Middle frontal gyrus (tissue), 1 donor: ENCODE measurements around the gene TOGARAM2.

ENCODE experiments used
- DNase-seq: peaks from one replicate; pipeline ENCODE4 v3.0.0-alpha.2; 2015; ENCODE audit warnings: low spot score; ENCODE audit errors: extremely low spot score

Gene TOGARAM2

GRCh38 chr2:28981016-28981441, at the start of gene TOGARAM2:
TOGARAM2 (plus strand) TSS chr2:28981298; CDS start chr2:28994835, 13,537 bp downstream.
- DNase-seq, result no peak

GRCh38 chr2:28934769-28935168, 46.3 kb upstream of the TOGARAM2 start:
- DNase-seq, result no peak

- DNase-seq, result no peak
Observed at GRCh38 chr2:28941008-28941407, 40.1 kb upstream of the TOGARAM2 start.

- no peak for DNase-seq
Observed at GRCh38 chr2:28944535-28945248, 36.4 kb upstream of the TOGARAM2 start.

GRCh38 chr2:28948160-28948559, 32.9 kb upstream of the TOGARAM2 start:
- DNase-seq, result no peak

DNA sequence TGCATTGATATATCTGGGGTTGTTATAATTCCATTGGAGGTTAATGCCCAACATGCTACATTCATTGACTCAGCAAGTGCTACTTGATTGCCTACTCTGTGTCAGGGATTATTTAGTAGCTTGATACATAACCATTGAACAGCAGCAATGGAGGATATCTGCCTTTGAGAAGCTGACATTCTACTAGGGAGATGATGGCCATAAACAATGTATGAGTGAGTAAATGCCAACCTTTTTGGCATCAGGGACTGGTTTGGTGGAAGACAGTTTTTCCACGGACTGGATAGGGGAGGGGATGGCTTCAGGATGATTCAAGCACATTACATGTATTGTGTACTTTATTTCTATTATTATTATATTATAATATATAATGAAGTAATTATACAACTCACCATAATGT, 31.9 kb upstream of the TOGARAM2 start:
- DNase-seq, result no peak

DNA sequence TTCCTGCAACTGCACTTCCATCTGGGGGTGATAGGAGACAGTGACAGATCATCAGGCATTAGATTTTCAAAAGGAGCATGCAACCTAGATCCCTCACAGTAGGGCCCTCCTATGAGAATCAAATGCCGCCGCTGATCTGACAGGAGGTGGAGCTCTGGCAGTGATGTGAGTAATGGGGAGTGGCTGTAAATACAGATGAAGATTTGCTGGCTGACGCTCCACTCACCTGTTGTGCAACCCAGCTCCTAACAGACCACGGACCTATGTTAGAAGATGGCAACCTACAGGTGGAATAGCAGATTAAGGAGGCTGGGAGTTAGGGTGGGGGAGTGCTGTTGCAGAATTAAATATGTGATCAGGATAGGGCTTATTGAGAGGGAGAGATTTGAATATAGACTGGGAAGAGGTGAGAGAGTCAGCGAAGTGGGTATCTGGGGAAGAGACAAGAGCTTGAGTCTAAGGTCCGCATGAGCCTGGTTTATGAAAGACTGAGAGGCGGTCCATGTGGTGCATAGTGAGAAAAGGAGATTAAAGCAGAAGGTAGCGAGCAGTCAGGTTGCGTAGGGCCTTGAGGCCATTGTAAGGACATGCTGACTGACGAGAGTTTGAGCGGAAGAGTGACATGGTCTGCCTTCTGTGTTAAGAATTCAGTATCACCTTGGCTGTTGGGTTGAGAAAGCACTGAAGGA, 31.3 kb upstream of the TOGARAM2 start:
- no peak for DNase-seq

GRCh38 chr2:28950941-28951630, 30.0 kb upstream of the TOGARAM2 start:
- DNase-seq, result no peak

- DNase-seq, result no peak
Observed at GRCh38 chr2:28951910-28952835, 28.9 kb upstream of the TOGARAM2 start.

DNA sequence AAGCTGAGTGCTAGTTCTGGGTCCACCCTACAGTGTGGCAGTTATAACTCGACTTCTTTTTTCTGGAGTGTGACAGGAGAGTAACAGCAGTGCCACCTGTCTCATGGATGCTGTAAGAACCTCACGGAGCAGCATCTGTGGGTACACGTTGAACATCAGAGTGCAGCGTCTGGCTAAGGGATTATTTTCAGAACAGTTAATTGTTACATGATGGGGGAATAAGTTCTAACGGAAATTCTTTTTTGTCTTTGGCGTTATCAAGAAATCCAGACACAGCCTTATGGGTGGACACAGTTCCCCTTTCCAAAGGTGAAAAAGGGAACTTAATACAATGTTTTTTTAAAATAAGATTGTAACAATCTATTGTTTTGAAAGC, 28.3 kb upstream of the TOGARAM2 start:
- DNase-seq, result no peak

DNA sequence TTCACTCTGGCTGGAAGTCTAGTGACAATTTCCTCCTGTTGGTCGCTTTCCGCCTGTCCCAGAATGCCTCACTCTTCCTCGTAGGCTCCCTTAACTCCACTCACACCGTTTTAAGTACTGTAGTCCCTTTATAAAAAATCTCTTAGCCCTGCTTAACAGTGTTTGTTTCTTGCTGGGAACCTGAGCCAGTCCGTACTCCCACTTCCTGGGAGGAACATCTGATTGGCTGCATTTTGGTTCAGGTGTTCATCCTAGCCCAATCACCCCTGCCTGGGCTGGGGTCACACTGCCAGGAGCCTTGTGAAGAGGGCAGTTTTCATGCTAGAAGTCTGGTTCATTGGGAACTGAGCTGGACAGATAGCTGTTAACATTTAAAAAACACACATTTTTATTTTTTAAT, 25.6 kb upstream of the TOGARAM2 start:
- DNase-seq, result no peak

DNA sequence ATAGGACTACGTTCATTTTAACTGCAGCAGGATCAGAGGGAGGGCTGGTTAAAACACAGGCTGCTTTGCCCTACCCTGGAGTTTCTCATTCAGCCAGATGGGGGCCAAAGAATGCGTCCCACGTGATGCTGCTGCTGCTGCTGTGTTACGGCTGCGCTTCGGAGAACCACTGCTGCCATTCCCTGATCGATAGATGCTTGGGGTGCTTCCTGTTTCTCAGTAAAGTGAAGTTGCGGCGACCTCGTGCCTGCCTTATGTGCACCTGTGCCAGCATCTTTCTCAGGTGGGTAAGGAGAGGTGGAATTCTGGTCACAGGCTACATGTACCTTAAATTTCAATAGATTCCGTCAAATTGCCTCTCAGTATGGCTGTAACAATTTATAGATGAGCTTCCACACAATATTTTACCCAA, 24.7 kb upstream of the TOGARAM2 start:
- peak; percentile 48 for DNase-seq

GRCh38 chr2:28956890-28957289, 24.2 kb upstream of the TOGARAM2 start:
- DNase-seq, result no peak

GRCh38 chr2:28958689-28959088, 22.4 kb upstream of the TOGARAM2 start:
- DNase-seq, result peak; percentile 75

GRCh38 chr2:28960401-28960800, 20.7 kb upstream of the TOGARAM2 start:
- DNase-seq, result no peak

DNA sequence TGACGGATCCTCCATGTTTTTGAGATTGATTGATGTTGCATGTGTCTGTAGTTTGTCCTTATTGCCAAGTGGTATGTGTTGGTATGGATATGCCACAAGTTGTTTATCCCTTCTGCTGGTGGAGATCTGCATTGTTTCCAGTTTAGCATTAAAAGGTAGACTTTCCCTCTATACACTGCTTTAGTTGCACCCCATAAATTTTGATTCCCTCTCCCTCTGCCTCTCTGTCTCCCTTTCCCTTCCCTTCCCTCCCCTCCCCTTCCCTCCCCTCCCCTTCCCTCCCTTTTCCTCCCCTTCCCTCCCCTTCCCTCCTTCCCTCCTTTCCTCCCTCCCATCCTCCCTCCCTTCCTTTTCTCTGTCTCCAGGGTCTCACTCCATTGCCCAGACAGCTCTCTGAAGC, 18.6 kb upstream of the TOGARAM2 start:
- DNase-seq, result no peak

DNA sequence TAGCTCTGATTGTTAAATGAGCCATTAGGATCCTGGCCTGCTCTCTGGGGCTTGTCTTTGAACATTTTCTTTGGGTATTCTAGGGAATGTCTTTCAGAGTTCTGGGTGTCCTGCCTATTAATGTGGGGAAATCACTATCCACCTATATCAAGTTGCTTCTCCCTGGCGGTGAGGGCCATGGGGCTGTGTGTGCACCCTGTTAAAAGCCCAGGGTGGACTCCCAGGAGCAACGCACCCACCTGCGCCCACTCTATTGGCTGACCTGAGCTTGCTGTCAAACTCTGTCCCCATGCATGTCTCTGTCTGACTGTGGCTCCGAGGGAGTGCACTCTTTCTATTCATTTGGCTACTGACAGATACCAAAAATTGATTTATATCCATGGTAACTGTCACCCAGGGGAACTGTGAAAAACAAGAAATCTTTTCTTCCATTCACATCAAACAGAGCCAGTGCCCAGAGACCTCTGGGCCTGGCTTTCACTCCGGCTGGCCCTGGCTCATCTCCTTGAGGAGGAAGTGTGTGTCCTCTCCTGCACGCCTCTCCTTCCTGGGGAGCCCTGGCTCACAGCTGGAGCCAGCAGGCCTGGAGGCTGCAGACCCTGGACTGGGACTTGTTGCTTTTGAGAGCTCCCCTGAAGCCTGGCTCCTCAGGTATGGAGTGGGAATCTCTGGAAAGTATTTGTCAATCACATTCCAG, 10.5 kb upstream of the TOGARAM2 start:
- no peak for DNase-seq

DNA sequence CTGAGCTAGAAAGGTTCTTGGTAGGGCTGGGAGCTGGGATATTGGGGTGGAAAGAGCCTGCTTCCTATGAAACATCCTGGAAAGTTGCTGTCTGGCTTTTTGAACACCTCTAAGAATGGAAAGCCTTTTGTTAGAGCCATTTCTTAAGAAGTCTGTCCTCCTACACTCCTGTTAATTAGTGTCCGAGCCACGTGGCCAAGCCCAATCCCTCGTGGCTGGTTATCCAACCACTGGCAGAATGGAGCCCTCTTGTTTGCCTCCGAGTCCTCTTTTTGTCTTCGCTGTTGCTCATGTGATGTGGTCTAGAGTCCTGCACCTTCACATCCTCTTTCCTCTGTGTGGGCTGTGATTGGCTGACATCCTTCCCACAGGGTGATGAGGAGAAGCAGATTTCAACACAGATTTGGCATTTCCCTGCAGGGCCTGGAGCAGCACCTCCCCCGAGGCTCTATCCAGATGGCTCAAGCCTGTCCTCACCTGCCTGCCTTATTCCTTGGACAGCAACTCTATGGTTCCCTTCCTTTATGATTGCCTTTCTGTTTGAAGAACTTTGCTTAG, 8.2 kb upstream of the TOGARAM2 start:
- DNase-seq, result no peak

DNA sequence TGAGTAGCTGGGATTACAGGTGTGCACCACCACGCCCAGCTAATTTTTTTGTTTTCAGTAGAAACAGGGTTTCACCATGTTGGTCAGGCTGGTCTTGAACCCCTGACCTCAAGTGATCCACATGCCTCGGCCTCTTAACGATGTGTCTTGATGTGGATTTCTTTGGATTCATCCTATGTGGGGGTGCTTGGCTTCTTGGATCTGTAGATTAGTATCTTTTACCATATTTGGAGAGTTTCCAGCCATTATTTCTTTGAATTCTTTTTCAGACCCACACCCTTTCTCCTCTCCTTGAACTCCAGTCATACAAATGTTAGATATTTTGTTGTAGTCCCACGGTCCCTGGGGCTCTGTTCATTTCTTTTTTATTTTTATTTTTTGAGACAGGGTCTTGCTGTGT, 6.8 kb upstream of the TOGARAM2 start:
- DNase-seq, result no peak

DNA sequence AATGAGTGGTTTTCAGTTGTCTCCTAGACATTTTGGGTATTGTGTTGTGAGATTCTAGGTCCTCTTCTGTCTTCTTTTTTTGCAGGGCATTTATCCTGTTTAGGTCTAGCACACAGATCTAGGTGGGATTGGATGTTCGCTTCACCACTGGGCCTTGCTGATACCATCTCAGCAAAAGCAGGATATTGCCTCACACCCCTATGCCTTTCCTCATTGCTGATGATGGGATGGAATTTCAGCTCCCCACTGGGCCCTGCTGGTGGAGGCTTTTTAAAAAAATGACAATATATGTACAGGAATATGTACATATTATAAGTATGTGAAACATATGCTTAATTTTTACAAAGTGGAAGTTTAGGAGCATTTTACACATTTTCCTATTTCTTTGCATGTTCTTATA, 5.4 kb upstream of the TOGARAM2 start:
- no peak for DNase-seq
